NCI-H128 (cell line): Measurements from ENCODE around the gene BMPER.

Experiments
- DNase-seq: peaks from one replicate; lab custom pipeline; 2025; ENCODE audit not compliant: unreplicated experiment; lab: John Stamatoyannopoulos, UW

BMPER gene

DNA sequence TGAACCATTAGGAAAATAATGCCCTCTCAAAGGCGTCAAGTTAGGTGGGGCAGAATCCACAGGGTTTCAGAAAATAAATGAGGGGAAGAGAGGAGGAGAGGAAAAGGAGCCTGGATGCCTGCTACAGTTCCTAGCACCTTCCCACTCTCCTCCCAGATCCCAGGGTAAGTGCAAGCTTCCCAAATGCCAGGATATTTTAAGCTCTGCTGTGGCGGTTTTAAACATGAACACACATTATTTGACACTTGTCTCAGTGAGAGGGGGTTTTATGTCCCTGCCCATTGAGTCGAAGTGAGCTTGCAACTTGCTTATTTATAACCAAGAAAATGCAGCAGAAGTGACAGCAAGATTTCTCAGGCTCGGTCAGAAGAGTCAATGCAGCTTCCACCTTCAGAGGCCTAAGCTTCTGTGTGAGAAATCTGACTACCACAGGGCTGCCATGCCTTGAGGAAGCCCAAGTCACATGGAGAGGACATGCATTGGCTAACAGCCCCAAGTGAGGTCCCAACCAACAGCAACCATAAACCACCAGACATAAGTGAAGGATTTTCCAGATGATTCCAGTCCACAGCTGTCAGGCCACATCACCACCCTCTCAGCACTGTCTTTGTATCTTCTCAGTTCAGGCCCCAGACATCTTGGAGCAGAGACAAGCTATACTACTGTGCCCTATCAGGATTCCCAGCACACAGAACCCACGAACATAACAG is 17.9 kb upstream of the BMPER start:
- no peak for DNase-seq

DNA sequence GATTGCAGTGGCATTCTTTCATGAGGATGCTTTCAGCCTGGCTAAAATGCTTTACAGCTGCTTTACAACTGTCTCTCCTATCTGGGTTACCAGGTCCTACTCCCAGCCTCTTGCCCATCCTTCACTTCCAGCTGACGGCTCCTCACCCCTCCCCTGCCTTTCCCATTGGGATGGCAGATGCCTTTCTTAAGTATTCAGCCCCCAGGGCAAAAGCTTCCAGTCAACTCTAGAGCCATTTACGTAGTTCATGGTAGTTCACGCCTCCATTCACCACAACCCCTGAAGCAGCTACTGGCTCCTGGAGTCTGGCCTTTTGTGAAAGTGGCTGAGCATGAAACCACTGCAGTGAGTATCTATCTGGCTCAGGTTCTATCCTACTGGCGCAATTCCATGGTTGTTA is 17.2 kb upstream of the BMPER start:
- DNase-seq: no peak

DNA sequence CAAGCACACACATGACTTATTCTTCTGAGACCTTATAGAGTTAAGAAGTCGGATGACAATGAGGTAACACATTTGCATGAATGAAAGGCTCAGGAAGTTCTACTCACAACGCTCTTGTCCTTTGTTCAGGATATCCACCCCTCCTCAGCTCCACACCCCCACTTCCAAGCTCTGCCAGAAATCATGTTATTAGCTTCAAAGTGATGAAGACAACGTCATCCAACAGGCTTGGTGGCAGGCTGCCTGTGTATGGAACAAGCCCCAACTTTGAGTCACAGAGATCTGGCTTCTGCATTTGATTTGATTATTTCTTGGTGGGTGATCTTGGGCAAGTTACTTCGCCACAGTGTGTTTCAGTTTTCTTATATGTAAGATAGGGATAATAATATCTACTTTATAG is 12.4 kb upstream of the BMPER start:
- no peak for DNase-seq

DNA sequence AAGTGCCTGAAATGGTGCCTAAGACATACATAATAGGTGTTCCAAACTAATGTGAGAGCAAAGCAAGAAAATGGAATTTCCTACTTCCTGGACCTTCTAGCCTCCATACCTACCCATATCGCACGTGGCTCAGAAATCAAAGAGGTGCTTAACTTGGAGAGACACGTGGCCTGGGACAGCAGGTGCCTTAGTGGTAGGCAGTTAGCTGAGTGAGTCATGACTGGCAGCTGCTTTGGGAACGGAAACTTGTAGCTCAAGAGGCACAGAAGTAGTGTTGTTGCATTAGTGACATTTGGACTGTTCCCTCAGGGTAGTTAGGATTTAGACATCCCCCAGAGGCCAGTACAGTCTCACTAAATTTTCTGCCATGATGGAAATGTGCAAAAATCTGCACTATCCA is 12.0 kb upstream of the BMPER start:
- DNase-seq: no peak

DNA sequence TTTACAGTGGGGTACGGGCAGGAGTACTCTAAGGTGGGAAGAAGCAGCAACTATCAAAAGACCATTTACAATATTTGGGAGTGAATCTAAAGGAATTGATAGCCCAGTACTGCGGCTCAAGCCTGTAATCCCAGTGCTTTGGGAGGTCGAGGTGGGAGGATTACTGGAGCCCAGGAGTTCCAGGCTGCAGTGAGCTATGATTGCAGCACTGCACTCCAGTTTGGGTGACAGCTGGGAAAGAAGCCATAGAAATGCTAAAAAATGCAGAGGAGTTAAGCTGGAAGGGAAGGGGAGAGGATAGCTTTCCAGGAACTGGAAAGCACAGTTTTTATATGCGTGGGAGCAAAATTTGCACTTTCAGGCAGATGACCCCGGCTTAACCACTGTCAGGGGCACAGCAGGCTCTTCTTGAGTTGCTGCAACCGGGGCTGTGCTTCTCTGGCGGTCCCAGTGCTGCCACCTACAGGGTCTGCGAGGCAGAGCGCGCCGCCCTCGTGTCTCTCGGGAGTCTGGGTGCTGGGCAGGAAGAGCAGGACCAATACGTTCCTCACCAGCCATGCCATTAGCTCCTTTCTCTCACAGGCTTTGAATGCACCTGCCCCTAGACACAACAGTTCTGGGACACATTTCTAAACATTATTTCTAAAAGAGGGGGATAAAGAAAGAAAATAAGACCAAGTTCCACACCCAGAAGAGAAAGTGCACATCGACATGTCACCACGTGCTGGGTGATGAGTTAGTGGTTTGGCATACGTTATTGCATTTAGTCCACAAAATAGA is 10.1 kb upstream of the BMPER start:
- DNase-seq: peak; percentile 43

DNA sequence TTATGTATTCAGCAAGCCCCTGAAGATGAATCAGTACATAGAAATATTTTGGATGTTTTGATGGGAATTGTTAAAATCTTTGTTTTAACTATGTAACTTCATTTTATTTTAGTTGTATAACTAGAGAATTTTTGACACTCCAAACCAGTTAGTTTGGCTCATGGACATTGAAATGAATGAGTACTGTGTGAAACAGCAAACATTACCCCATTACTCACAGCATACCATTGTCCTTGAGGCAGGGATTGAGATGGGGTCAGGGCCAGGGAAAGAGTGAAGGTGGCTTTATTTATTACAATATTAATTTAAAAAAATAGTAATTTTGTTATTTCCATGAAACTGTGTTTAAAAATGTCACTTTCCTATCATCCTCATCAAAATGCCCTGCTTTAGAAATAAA is 4.8 kb upstream of the BMPER start:
- no peak for DNase-seq

DNA sequence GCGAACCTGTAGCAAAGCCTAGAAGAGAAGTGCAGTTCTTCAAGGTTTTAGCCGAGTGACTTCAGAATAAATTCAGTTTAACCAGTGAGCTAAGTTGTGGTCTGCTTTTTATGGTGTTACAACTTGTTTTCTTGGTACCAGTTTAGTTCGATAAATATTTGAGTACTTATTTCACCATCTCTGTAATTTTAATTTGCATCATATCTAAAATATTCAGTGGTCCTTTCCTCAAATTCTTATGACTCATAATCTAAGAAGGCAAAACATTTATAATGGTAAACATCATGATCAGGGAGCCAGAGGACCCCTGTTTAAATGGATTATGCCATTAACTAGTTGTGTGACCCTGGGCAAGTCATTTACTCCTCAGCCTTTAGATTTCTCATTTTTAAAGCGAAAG is 4.1 kb upstream of the BMPER start:
- DNase-seq: no peak

DNA sequence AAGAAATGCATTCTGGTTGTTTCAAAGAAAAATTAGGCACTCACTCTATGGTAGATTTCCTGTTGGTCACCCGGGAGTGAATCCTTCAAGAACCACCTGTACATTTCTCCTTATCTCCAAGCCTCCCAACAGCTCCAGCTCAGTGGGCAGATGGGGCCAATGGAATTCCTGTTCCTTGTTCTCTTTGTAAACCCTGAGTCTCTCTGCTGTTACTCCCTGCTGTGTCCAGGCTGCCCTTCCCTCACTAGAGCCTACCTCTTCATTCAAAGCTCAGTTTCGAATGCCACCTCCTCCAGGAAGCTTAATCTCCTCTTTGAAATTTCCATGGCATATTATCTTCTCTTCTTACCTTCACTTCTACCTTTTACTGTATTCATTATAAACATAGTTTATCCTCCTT is 3.5 kb upstream of the BMPER start:
- no peak for DNase-seq

DNA sequence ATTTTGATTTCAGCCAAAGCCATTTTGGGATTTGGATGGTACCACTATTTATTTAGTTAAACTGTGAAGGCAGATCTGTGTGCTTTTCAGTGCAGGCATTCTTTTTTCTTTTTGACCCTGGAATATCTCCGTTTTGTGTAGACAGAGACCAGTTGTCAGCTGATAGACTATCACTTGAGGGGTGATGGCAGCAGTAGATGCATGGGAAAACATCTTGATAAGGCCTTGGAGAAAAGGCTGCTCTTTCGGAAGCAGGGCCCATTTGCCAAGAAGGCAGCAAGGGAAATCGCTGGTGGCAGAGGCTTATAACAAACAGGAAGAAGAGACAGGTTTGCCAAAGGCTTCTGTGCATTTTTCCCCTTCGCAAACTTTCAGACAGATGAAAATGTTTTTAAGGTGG is 2.6 kb upstream of the BMPER start:
- no peak for DNase-seq

DNA sequence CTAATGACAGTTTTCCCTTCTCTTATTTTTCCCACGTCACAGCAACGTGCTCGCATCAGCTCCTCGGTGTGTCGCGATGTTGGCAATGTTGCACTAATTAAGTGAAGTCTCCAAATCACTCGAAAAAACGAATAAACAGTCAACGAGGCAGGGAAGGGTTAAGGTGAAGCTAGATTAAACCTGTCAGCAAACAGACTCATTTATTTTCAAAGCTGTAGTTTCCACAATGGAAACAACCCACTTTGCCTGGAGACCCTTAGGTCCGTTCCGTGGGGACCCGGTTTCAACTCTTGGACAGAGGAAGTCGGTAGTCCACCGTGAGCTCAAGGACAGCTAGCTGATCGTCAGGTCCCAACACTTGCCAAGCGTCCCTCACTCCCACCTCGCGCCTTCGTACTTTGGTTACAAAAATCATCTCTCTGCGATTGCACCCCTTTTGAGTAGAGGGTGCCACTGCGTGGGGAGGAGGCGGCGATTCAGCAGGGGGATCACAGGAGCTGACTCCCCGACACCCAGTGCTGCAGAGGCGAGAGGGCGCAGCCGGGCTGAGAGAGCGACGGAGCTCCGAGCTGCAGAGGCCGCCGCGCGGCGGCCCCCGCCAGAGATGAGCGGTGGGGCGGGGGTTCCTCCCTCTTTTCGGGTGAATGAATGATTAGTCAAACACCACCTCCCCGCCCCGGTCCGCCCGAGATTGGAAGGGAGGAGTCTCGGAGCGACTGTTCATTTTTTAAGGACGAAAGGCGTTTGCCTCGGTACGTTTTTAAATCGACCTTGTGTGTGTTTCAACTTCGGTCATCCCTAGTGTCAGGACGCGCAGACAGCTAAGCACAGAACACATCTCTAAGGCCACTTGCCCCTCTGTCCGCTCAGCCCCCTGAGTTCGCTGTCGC is 1.3 kb upstream of the BMPER start:
- no peak for DNase-seq

DNA sequence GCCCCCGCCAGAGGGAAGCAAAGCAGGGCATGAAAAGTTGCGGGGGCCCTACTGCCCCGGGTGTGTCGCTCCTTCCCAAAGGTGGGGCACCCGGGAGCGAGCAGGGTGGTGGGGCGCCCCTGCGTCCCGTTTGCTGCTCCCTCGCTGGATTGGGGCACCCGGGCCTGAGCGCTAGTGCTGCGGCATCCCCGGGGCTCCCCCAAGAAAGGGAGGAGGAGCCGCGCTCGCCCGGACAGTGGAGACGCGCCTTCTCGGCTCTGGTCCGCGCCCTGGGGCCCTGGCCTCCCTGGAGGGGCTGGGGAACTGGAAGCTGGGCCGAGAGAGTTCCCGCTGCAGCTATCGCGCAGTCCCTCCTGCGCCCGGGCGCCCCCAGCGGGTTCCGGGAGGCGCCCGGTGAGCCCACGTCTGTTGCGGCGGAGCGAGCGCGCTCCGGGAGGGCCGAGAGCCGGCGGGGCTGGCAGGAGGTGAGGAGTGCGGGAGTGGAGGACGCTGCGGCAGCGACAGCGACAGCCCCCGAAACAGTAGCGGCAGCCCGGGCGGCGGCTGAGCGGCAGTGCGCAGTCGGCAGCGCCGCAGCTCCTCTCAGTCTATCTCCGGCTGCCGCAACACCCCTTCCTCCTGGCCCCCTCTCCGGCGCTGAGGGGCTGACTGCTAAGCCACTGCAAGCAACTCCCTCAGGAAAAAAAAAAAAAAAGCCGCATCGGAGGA is 504 bp upstream of the BMPER start:
- DNase-seq: no peak

DNA sequence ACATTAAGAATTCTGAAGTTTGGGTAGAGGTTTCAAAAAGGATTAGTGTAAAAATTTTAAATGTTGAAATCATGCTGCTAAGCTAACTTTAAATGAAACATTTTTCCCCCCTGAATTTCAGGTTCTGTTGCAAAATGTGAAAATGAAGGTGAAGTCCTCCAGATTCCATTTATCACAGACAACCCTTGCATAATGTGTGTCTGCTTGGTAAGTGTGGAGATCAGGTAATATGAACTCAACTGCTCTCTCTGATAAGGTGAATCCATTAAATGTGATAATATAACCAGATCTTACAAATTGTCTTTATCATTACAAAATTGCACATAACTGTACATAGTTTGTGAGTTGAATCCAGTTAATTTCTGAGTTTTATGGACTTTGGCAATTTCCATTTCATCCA is 1.4 kb downstream of the BMPER start:
- DNase-seq: no peak

DNA sequence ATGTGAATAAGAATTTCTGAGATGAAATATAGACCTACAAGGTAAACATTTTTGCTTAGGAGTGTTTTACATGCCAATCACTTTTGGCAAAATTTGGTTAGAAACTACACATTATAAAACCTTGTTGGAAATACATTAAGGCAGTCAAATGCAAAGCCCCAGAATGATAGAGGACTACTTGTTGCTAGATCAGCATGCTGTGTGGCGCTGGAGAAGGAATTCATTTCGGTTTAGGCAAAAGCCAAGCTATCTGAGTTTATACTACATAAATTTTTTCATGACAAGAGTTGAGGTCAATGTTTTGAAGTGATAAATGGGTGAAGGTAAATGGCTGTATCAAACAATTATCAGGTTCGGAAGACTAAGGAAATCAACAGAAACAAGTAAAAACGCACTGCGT is 2.3 kb downstream of the BMPER start:
- DNase-seq: no peak

DNA sequence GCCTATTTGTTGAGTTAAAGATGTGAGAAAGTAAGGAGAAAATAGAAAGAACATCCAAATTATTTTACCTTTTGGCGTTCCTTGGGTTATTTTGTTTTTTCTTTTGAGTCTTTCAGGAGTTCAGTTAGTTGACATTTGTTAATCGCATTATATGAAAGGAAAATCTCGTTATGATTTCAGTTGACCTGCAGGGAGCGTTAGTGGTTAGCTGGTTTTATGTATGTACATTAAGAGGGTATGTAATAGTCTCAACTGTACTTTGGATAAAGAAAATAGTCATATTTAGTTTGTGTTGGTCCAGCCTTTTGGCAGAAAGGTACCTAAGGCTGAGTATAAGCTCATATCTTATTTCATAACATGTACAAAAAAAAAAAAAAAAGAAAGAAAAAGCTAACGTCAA is 4.0 kb downstream of the BMPER start:
- no peak for DNase-seq

DNA sequence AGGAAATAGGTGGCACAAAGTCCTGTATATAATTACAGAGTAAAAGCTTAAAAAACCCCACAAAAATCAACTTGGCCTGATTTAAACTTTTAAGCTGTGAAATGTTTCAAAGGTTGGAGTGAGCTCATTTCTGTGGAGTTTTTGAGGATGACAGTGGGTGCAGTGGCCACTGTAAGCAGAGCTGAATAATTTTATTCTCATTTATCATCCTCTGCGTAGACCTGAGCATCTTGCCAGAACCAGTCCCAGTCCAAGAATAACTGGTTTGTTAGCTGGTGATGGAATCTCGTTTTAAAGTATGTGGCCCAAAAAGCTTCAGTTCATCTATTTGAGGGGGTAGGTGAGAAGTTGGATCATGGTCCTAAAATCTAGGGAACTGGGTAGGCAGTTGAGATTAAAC is 4.4 kb downstream of the BMPER start:
- no peak for DNase-seq

DNA sequence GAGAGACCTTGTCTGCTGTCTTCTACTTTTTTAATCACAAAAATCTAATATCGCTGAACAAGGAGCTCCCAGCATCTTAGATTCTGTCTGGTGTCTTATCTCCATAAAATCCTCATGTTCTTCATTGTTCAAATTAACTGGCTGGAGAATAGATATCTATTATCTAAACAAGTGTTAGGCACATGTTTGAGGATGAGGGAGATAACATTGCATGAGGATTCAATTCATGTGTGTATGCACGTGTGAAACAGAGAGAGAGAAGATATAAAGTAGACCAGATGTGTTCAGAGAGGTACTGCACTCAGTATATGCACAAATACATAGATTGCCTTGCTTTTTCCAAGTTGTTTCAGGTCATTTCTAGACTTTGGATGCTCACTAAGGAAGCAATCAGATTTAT is 5.4 kb downstream of the BMPER start:
- DNase-seq: no peak

DNA sequence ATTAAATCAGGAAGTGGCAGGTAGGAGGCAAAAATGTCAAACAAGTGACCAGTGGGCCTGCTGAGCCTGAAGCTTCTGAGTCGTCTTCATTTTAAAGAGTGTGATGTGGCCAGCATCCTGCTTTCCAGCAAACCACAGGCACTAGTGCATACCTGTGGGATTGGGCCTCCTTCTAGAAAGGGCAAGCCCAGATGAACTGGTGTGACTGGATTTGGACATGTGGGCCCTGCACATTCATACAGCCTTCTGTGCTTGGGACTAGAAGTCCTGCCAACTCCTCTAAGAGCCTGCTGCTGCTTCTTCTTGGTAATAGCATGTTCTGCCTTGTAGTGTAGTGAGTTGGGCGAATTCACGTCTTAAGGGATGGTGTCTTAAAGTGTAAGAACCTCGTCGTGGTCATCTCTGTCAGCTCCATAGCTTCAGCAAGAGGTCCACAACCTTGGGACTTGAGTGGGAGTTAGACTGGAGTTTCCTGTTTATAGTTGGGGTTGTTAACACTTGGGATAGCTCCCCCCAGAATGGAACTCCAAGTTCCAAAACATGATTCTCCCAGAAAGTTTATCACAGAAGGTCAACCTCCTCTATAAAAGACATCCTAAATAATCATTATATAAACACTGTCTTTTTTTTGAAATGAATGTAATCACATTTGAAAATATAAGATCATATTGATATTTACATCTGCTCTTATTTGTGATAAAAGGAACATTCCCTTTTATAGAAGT is 11.2 kb downstream of the BMPER start:
- DNase-seq: no peak

DNA sequence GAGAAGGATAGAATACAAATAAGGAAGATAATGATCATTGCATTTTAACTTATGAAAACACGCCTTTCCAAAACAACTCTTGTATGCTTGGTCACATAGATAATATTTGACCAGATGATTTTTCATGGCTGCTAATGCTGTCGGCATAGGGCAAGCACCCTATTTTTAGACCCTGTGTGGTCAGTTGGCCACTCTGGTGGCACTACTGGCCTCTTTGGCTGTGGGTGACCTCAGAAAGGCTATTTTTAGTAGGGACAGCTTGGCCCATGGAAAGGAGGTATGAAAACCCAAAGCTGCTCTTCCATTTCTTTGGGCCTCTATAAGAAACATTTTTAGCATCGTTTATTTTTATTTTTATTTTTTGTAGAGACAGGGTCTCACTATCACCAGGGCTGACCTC is 12.3 kb downstream of the BMPER start:
- no peak for DNase-seq

DNA sequence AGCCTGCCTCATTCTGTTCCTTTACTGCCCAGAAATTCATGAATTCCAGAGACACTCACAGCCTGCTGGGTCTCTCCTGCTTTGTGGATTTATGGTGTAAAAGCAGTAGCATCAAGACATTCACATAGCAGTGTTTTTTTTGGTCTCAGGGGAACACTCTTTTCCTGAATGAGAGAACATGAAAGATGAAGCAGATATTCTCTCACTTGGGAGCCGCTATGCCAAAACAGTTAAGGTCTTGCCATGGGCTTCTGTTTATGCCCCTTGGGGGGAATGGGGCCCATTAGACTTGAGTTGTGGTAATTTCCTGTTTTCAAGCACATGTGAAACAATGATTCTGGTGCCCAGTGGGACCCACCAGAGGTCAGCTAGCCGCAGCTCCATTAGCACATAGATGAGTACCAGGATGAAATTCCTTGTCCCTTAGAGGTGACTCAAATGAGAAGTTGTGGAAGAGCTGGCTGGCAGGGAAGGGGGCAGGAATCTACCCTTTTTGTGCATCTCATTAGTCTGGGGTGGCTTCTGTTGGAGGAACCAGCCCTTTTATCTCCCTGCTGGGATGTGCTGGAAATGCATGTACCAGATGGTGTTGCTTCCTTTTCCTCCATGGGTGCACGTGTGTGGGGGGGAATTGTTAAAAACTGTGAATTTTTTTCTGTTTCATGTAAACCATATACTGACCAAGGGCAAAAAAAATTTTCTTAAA is 13.3 kb downstream of the BMPER start:
- DNase-seq: no peak

DNA sequence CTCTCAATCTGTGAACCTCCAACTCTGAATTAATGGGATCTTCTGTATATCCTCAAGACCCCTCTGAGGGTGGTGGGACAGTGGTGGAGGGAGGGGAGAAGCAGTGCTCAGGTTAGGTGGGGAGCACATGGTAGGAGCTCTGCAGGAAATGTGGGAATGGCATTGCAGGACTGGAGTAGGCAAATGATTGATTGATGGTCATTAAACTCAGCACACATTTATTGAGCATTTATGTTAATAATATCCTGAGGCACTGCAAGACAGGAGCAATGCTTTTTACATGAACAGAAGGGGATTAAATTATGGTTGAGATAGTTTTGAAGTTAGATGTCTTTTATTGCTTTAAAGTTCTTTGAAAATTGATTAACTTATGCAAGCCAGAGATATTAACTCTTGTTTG is 14.1 kb downstream of the BMPER start:
- no peak for DNase-seq
